H1 (cell line): ENCODE results near the gene NR2F2. TPM values are rescaled to one million over a fixed set of nuclear protein-coding genes. Genes with fewer than 3 reads are reported as not detected.

Experiments
- HDAC6 ChIP-seq: IDR thresholded peaks from one replicate; pipeline ENCODE4 v1.7.1; 2012; ENCODE audit warnings: low read depth, mild to moderate bottlenecking, inconsistent platforms, low read length, moderate library complexity
- PHF8 ChIP-seq: fragments of 200-600 bp; sonication (generic); conservative IDR thresholded peaks from 2 replicates; pipeline ENCODE4 v1.7.1; 2012; ENCODE audit warnings: low read depth, mild to moderate bottlenecking, inconsistent platforms, low read length, moderate library complexity
- TEAD4 ChIP-seq: IDR thresholded peaks from 2 replicates; pipeline ENCODE4 v1.6.1; 2012; ENCODE audit warnings: low read depth, low read length, inconsistent platforms, mixed read lengths
- polyA plus RNA-seq, 7 experiments: library from polyadenylated mRNA; depleted of rRNA in 3 of 7; stranded (reverse) in 5 of 7; unstranded in 2 of 7; fragments of >200 nt in 5 of 7; fragments of 200-250 nt in 2 of 7; gene quantifications; 1 replicate in 5 of 7; 2 replicates in 1 of 7; 4 replicates in 1 of 7; pipeline versions ENCODE4 v1.2.1 to v1.2.3, GENCODE V29; 2011 to 2013; ENCODE audit warnings: missing spikeins in 2 of 7, mixed read lengths in 2 of 7
- total RNA-seq: library from RNA; stranded (reverse); fragmentation: NEBNext Ultra II Directional; extraction: Animal tissue kit (Norgen Biotek cat#: 25700); gene quantifications from 2 replicates; pipeline ENCODE4 v1.2.1, GENCODE V29; 2021

The NR2F2 gene
- total and polyA plus RNA-seq, 2 of the 8 experiments (the other 6 are each of a cell fraction or from before 2014, with no cell fraction given) = 0.03 TPM; not detected in 1

DNA sequence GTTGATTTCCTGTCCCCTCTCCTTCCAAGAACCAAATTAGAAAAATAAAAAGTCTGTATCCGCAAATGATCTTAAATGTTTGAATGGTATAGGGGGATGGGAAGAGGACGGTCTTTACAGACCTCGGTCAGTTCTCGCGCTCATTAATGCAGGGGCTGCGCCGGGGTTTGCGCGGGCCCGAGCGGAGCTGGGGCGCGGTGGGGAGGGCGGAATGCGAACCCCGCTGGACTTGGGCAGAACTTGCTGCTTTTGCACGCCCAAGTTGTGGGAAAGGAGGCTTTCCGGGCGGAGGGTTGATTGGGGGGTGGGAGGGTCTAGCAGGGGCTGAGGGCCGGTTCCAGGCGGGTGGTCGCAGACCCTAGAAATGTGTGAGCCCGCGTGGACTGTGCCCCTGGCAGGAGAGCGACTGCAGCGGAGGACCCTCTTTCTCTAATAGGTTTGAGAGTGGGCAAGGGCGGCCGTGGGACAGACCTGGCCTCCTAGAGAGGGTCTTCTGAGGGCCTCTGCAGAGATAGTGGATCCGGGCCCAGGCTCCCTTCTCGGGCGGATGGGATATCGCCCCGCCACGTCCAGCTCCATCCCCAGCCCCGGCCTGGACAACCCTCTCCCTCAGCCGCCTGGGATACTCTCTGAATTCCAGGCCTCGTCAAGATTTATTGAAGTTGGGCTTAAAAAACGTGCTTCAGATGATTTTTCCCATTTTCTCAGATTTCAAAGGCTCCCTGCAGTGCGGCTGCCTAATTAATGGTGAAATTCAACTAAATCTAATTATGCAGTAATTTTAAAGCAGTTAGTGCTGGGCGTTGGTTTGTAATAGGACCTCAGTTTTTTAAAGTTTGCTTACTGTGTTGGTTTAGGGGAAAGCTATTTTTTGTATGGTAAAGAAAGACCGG is 11.3 kb downstream of the NR2F2 start (continued):
- TF ChIP-seq TEAD4 (0 out of 2 replicates have a peak, but pooled peaks have one; percentile 24), PHF8 (no peak), HDAC6 (no peak)
